Naive thymus-derived CD8-positive, alpha-beta T cell (primary cell): ENCODE data around the gene KAZALD1. TPM values are rescaled to one million over a fixed set of nuclear protein-coding genes. Genes with fewer than 3 reads are reported as not detected.
A peak's percentile ranks its signal among the peaks of the same experiment; 100 is the strongest.

ENCODE experiments used
- ATAC-seq, 2 donors: fragments of 150-1000 bp; cut with Tn5 transposase in 1 of 2; sonication (Bioruptor Pico), chemical (Tn5 transposase) in 1 of 2; 1 replicate in 1 of 2; 2 replicates in 1 of 2; pipeline ENCODE4 v1.10.0; 2021; ENCODE audit warnings: mild to moderate bottlenecking in 2 of 2, moderate library complexity in 2 of 2
- POLR2A ChIA-PET: fragments of 350-600 bp; sonication (Branson Sonifier 250); formaldehyde crosslinking; loops from one replicate; lab custom pipeline; 2021; ENCODE audit warnings: antibody characterized with exemption; lab: Charles Lee
- DNase-seq, 10 donors: peaks; one replicate each; pipeline versions ENCODE4 v3.0.0 to v3.0.0-alpha.2; 2020 to 2022
- H3K27ac Mint-ChIP-seq, 10 donors: one replicate each; pipeline ENCODE4 v1.8.0; 2020 to 2022; ENCODE audit warnings: mild to moderate bottlenecking in 10 of 10, mixed read lengths in 10 of 10, moderate library complexity in 4 of 10, inconsistent platforms in 1 of 10
- H3K27me3 Mint-ChIP-seq, 5 donors: one replicate each; pipeline ENCODE4 v1.8.0; 2021 to 2022; ENCODE audit warnings: mixed read lengths in 5 of 5
- H3K36me3 Mint-ChIP-seq, 3 donors: one replicate each; pipeline ENCODE4 v1.8.0; 2020 to 2022; ENCODE audit warnings: mixed read lengths in 3 of 3, mild to moderate bottlenecking in 2 of 3, inconsistent platforms in 1 of 3
- H3K4me1 Mint-ChIP-seq, 4 donors: one replicate each; pipeline ENCODE4 v1.8.0; 2021 to 2022; ENCODE audit warnings: mixed read lengths in 4 of 4
- H3K4me3 Mint-ChIP-seq, 10 donors: one replicate each; pipeline ENCODE4 v1.8.0; 2020 to 2022; ENCODE audit warnings: mild to moderate bottlenecking in 10 of 10, mixed read lengths in 10 of 10, moderate library complexity in 6 of 10, inconsistent platforms in 1 of 10
- H3K9me3 Mint-ChIP-seq, 9 donors: one replicate each; pipeline ENCODE4 v1.8.0; 2020 to 2022; ENCODE audit warnings: mixed read lengths in 9 of 9, mild to moderate bottlenecking in 3 of 9, inconsistent platforms in 1 of 9, moderate library complexity in 1 of 9
- polyA plus RNA-seq, 3 donors: library from polyadenylated mRNA; unstranded; fragments of 300-500 nt; fragmentation: Illumina TruSeq; gene quantifications; one replicate each; pipeline ENCODE4 v1.2.3, GENCODE V29; 2021
- total RNA-seq, 8 experiments: library from RNA in 2 of 8; stranded (reverse) in 2 of 8; gene quantifications; one replicate each; pipeline ENCODE4 v1.2.3 and lab custom pipeline; 2021 to 2026

The KAZALD1 gene
- total and polyA plus RNA-seq, 5 experiments from 2014 or later, result not detected

- H3K9me3 Mint-ChIP-seq, result no peaks in the 10 kb centered on the region
- peaks cover 0 to 20% (median 4%) of the 10 kb centered on the region in 3 donors for H3K36me3 Mint-ChIP-seq
- ATAC-seq (no peak), DNase-seq (no peak)
- peak overlapping the region; percentile 91 to 99 (median 98) for H3K4me3 Mint-ChIP-seq
- peaks cover 17 to 28% (median 25%) of the 10 kb centered on the region in 4 donors for H3K4me1 Mint-ChIP-seq
- POLR2A ChIA-PET, result interaction anchor here (0.6 to 3.3 kb wide), 8 partner anchors 8 to 100 kb away, joined by 3 to 38 read pairs (median 6); partner anchors contain the start of gene KAZALD1
- peak overlapping the region in 5 of 10 donors; percentile 44 to 98 (median 97) for H3K27ac Mint-ChIP-seq
- H3K27me3 Mint-ChIP-seq, result peaks cover 6 to 14% (median 12%) of the 10 kb centered on the region in 5 donors
Measured at GRCh38 chr10:101042118-101042517, 19.7 kb upstream of the KAZALD1 start.

GRCh38 chr10:101042667-101043362, 19.0 kb upstream of the KAZALD1 start:
- H3K27me3 Mint-ChIP-seq, result peaks cover 6 to 21% (median 16%) of the 10 kb centered on the region in 5 donors
- POLR2A ChIA-PET, result interaction anchor here (0.6 to 3.3 kb wide), 13 partner anchors 8 to 99 kb away, joined by 3 to 38 read pairs (median 5); partner anchors contain the start of genes KAZALD1, PDZD7 and SFXN3

GRCh38 chr10:101043363-101043707, 18.5 kb upstream of the KAZALD1 start:
- POLR2A ChIA-PET, result interaction anchor here (0.9 to 3.3 kb wide), 11 partner anchors 9 to 98 kb away, joined by 3 to 38 read pairs (median 5); partner anchors contain the start of genes KAZALD1, PDZD7 and SFXN3
- H3K27me3 Mint-ChIP-seq, result peaks cover 10 to 26% (median 20%) of the 10 kb centered on the region in 5 donors

More at GRCh38 chr10:101042667-101043362, 19.0 kb upstream of the KAZALD1 start:
- Mint-ChIP-seq H3K4me1 (peaks cover 17 to 28% (median 25%) of the 10 kb centered on the region in 4 donors), H3K27ac (peak overlapping the region; percentile 80 to 98 (median 96)), H3K36me3 (peaks cover 0 to 14% (median 0%) of the 10 kb centered on the region in 3 donors), H3K9me3 (no peaks in the 10 kb centered on the region), H3K4me3 (peak overlapping the region; percentile 91 to 99 (median 98))
- DNase-seq, result peak; percentile 59 to 86 (median 64)
- peak; percentile 77 to 83 for ATAC-seq

GRCh38 chr10:101044117-101044516, 17.7 kb upstream of the KAZALD1 start:
- peaks cover 16 to 34% (median 28%) of the 10 kb centered on the region in 5 donors for H3K27me3 Mint-ChIP-seq
- DNase-seq (no peak), ATAC-seq (no peak)
- H3K27ac Mint-ChIP-seq, result no peak overlapping the region
- no peaks in the 10 kb centered on the region for H3K9me3 Mint-ChIP-seq
- POLR2A ChIA-PET, result interaction anchor here (1.3 to 3.3 kb wide), 4 partner anchors 13 to 19 kb away, joined by 3 to 38 read pairs (median 7); partner anchors contain the start of genes KAZALD1, PDZD7 and SFXN3
- peaks cover 24 to 39% (median 28%) of the 10 kb centered on the region in 4 donors for H3K4me1 Mint-ChIP-seq
- peak overlapping the region in 3 of 10 donors; percentile 12 to 97 (median 14) for H3K4me3 Mint-ChIP-seq
- peaks cover 0 to 3% (median 0%) of the 10 kb centered on the region in 3 donors for H3K36me3 Mint-ChIP-seq

More at GRCh38 chr10:101043363-101043707, 18.5 kb upstream of the KAZALD1 start:
- Mint-ChIP-seq H3K36me3 (peaks cover 0 to 8% (median 0%) of the 10 kb centered on the region in 3 donors), H3K4me3 (peak overlapping the region; percentile 91 to 99 (median 98)), H3K4me1 (peaks cover 18 to 32% (median 27%) of the 10 kb centered on the region in 4 donors), H3K27ac (peak overlapping the region in 9 of 10 donors; percentile 61 to 98 (median 95)), H3K9me3 (no peaks in the 10 kb centered on the region)
- no peak for DNase-seq
- no peak for ATAC-seq

GRCh38 chr10:101046332-101047238, 15.2 kb upstream of the KAZALD1 start:
- peaks cover 26 to 58% (median 41%) of the 10 kb centered on the region in 5 donors for H3K27me3 Mint-ChIP-seq
- H3K27ac Mint-ChIP-seq, result no peak overlapping the region
- H3K4me1 Mint-ChIP-seq, result peaks cover 27 to 48% (median 32%) of the 10 kb centered on the region in 4 donors
- no peaks in the 10 kb centered on the region for H3K36me3 Mint-ChIP-seq
- no peaks in the 10 kb centered on the region for H3K9me3 Mint-ChIP-seq
- POLR2A ChIA-PET, result no interaction called here
- H3K4me3 Mint-ChIP-seq, result no peak overlapping the region
- DNase-seq (peak in 1 of 10 donors; percentile 38), ATAC-seq (no peak)

- POLR2A ChIA-PET, result interaction anchor here (1.5 kb wide), 1 partner anchor 16 kb away, joined by 7 read pairs; the partner anchor contains the start of genes PDZD7 and SFXN3
- no peak overlapping the region for H3K4me3 Mint-ChIP-seq
- no peak overlapping the region for H3K27ac Mint-ChIP-seq
Measured at GRCh38 chr10:101047268-101047667, 14.5 kb upstream of the KAZALD1 start.

GRCh38 chr10:101047961-101048892, 13.6 kb upstream of the KAZALD1 start:
- DNase-seq (peak in 1 of 10 donors; percentile 47), ATAC-seq (no peak)
- POLR2A ChIA-PET, result interaction anchor here (1.5 kb wide), 1 partner anchor 17 kb away, joined by 7 read pairs; the partner anchor contains the start of genes PDZD7 and SFXN3
- Mint-ChIP-seq H3K9me3 (no peaks in the 10 kb centered on the region), H3K27ac (no peak overlapping the region), H3K4me3 (no peak overlapping the region), H3K4me1 (peaks cover 15 to 35% (median 16%) of the 10 kb centered on the region in 4 donors), H3K27me3 (peaks cover 26 to 59% (median 41%) of the 10 kb centered on the region in 5 donors), H3K36me3 (no peaks in the 10 kb centered on the region)

More at GRCh38 chr10:101047268-101047667, 14.5 kb upstream of the KAZALD1 start:
- H3K4me1 Mint-ChIP-seq, result peaks cover 25 to 44% (median 25%) of the 10 kb centered on the region in 4 donors
- ATAC-seq (no peak), DNase-seq (peak in 1 of 10 donors; percentile 55)
- H3K9me3 Mint-ChIP-seq, result no peaks in the 10 kb centered on the region
- peaks cover 26 to 59% (median 41%) of the 10 kb centered on the region in 5 donors for H3K27me3 Mint-ChIP-seq
- no peaks in the 10 kb centered on the region for H3K36me3 Mint-ChIP-seq

- H3K4me3 Mint-ChIP-seq, result peak overlapping the region in 6 of 10 donors; percentile 19 to 63 (median 56)
- peaks cover 26 to 59% (median 37%) of the 10 kb centered on the region in 5 donors for H3K27me3 Mint-ChIP-seq
- peak; percentile 93 to 97 for ATAC-seq
Measured at GRCh38 chr10:101050208-101051069, 11.3 kb upstream of the KAZALD1 start.

GRCh38 chr10:101052285-101052684, 9.5 kb upstream of the KAZALD1 start:
- POLR2A ChIA-PET, result interaction anchor here (0.9 kb wide), 1 partner anchor 9 kb away, joined by 3 read pairs; the partner anchor contains the start of gene KAZALD1
- peaks cover 19 to 43% (median 32%) of the 10 kb centered on the region in 5 donors for H3K27me3 Mint-ChIP-seq
- no peak overlapping the region for H3K4me3 Mint-ChIP-seq
- no peaks in the 10 kb centered on the region for H3K36me3 Mint-ChIP-seq
- DNase-seq (peak in 1 of 10 donors; percentile 9), ATAC-seq (no peak)
- H3K9me3 Mint-ChIP-seq, result no peaks in the 10 kb centered on the region
- peaks cover 10 to 31% (median 13%) of the 10 kb centered on the region in 4 donors for H3K4me1 Mint-ChIP-seq
- no peak overlapping the region for H3K27ac Mint-ChIP-seq

More at GRCh38 chr10:101050208-101051069, 11.3 kb upstream of the KAZALD1 start:
- H3K27ac Mint-ChIP-seq, result no peak overlapping the region
- POLR2A ChIA-PET, result interaction anchor here (0.7 to 2.0 kb wide), 4 partner anchors 9 to 52 kb away, joined by 3 to 12 read pairs (median 7); partner anchors contain the start of genes KAZALD1, PDZD7 and SFXN3
- DNase-seq, result peak; percentile 59 to 84 (median 78)
- no peaks in the 10 kb centered on the region for H3K9me3 Mint-ChIP-seq
- peaks cover 10 to 31% (median 13%) of the 10 kb centered on the region in 4 donors for H3K4me1 Mint-ChIP-seq
- no peaks in the 10 kb centered on the region for H3K36me3 Mint-ChIP-seq

GRCh38 chr10:101053516-101053915, 8.3 kb upstream of the KAZALD1 start:
- Mint-ChIP-seq H3K4me1 (peaks cover 8 to 23% (median 11%) of the 10 kb centered on the region in 4 donors), H3K27me3 (peaks cover 14 to 31% (median 24%) of the 10 kb centered on the region in 5 donors), H3K4me3 (no peak overlapping the region), H3K27ac (no peak overlapping the region), H3K9me3 (no peaks in the 10 kb centered on the region), H3K36me3 (no peaks in the 10 kb centered on the region)
- POLR2A ChIA-PET, result no interaction called here
- no peak for ATAC-seq
- DNase-seq, result no peak
